Measurements from ENCODE around the gene MYO7A. TPM values are rescaled to one million over a fixed set of nuclear protein-coding genes. Genes with fewer than 3 reads are reported as not detected.

The MYO7A gene
- total RNA-seq, 1 donor = under 0.01 TPM

GRCh38 chr11:77174559-77174958 lies 46.5 kb downstream of the MYO7A start:
- Histone ChIP-seq H3K79me2 (ENCODE audit: insufficient read depth, low read length) (no peaks in the 10 kb centered on the region), H3K27ac (ENCODE audit: low read depth, low read length) (no peak overlapping the region), H2AFZ (ENCODE audit: low read length) (no peak overlapping the region), H3K4me1 (ENCODE audit: insufficient read depth, low read length) (no peaks in the 10 kb centered on the region), H3K36me3 (ENCODE audit: insufficient read depth, low read length) (no peaks in the 10 kb centered on the region), H4K20me1 (ENCODE audit: insufficient read depth, low read length) (no peaks in the 10 kb centered on the region), H3K4me2 (ENCODE audit: insufficient read depth, low read length) (no peak overlapping the region), H3K9me3 (ENCODE audit: low read depth, low read length) (no peaks in the 10 kb centered on the region), H3K4me3 (ENCODE audit: insufficient read depth, low read length) (no peak overlapping the region), H3K27me3 (ENCODE audit: insufficient read depth, low read length) (no peaks in the 10 kb centered on the region)
- no peak for DNase-seq (ENCODE audit: insufficient read length, low spot score, missing footprints)
- no peak for TF ChIP-seq CTCF (IDR thresholded peaks at IDR 0.05; ENCODE audit: extremely low read depth, low read depth, low read length)

- no peaks in the 10 kb centered on the region for H4K20me1 ChIP-seq (ENCODE audit: insufficient read depth, low read length)
- no peak for DNase-seq (ENCODE audit: insufficient read length, low spot score, missing footprints)
- no peak overlapping the region for H2AFZ ChIP-seq (ENCODE audit: low read length)
- H3K4me3 ChIP-seq (ENCODE audit: insufficient read depth, low read length) = no peak overlapping the region
- no peaks in the 10 kb centered on the region for H3K36me3 ChIP-seq (ENCODE audit: insufficient read depth, low read length)
- H3K79me2 ChIP-seq (ENCODE audit: insufficient read depth, low read length) = no peaks in the 10 kb centered on the region
- H3K27me3 ChIP-seq (ENCODE audit: insufficient read depth, low read length) = no peaks in the 10 kb centered on the region
- H3K4me2 ChIP-seq (ENCODE audit: insufficient read depth, low read length) = no peak overlapping the region
- TF ChIP-seq CTCF (IDR thresholded peaks at IDR 0.05; ENCODE audit: extremely low read depth, low read depth, low read length) = no peak
- no peaks in the 10 kb centered on the region for H3K4me1 ChIP-seq (ENCODE audit: insufficient read depth, low read length)
- H3K27ac ChIP-seq (ENCODE audit: low read depth, low read length) = no peak overlapping the region
- no peaks in the 10 kb centered on the region for H3K9me3 ChIP-seq (ENCODE audit: low read depth, low read length)
Observed at GRCh38 chr11:77175021-77175842, 47.2 kb downstream of the MYO7A start.

- H2AFZ ChIP-seq (ENCODE audit: low read length) = no peak overlapping the region
- DNase-seq (ENCODE audit: insufficient read length, low spot score, missing footprints) = no peak
- H3K9me3 ChIP-seq (ENCODE audit: low read depth, low read length) = no peaks in the 10 kb centered on the region
- H3K27me3 ChIP-seq (ENCODE audit: insufficient read depth, low read length) = no peaks in the 10 kb centered on the region
- H3K4me1 ChIP-seq (ENCODE audit: insufficient read depth, low read length) = no peaks in the 10 kb centered on the region
- TF ChIP-seq CTCF (IDR thresholded peaks at IDR 0.05; ENCODE audit: extremely low read depth, low read depth, low read length) = no peak
- H3K4me2 ChIP-seq (ENCODE audit: insufficient read depth, low read length) = no peak overlapping the region
- H4K20me1 ChIP-seq (ENCODE audit: insufficient read depth, low read length) = no peaks in the 10 kb centered on the region
- no peaks in the 10 kb centered on the region for H3K36me3 ChIP-seq (ENCODE audit: insufficient read depth, low read length)
- no peaks in the 10 kb centered on the region for H3K79me2 ChIP-seq (ENCODE audit: insufficient read depth, low read length)
- no peak overlapping the region for H3K4me3 ChIP-seq (ENCODE audit: insufficient read depth, low read length)
- no peak overlapping the region for H3K27ac ChIP-seq (ENCODE audit: low read depth, low read length)
Observed at GRCh38 chr11:77175869-77176539, 48.0 kb downstream of the MYO7A start.

- Histone ChIP-seq H4K20me1 (ENCODE audit: insufficient read depth, low read length) (no peaks in the 10 kb centered on the region), H3K4me1 (ENCODE audit: insufficient read depth, low read length) (no peaks in the 10 kb centered on the region), H3K27ac (ENCODE audit: low read depth, low read length) (no peak overlapping the region), H3K4me3 (ENCODE audit: insufficient read depth, low read length) (no peak overlapping the region), H2AFZ (ENCODE audit: low read length) (no peak overlapping the region), H3K9me3 (ENCODE audit: low read depth, low read length) (no peaks in the 10 kb centered on the region), H3K79me2 (ENCODE audit: insufficient read depth, low read length) (no peaks in the 10 kb centered on the region), H3K4me2 (ENCODE audit: insufficient read depth, low read length) (no peak overlapping the region), H3K27me3 (ENCODE audit: insufficient read depth, low read length) (no peaks in the 10 kb centered on the region), H3K36me3 (ENCODE audit: insufficient read depth, low read length) (no peaks in the 10 kb centered on the region)
- DNase-seq (ENCODE audit: insufficient read length, low spot score, missing footprints) = no peak
- TF ChIP-seq CTCF (IDR thresholded peaks at IDR 0.05; ENCODE audit: extremely low read depth, low read depth, low read length) = no peak
Observed at GRCh38 chr11:77176996-77177395, 49.0 kb downstream of the MYO7A start.
